NCI-H2227 (cell line): ENCODE data around the gene DLD.
"Not testable (repeated sequence)": the region's sequence is repeated elsewhere in the genome, so short reads cannot be mapped to it uniquely, and the experiment has no call there.

Source experiments
- DNase-seq: peaks from one replicate; lab custom pipeline; 2025; ENCODE audit not compliant: unreplicated experiment; lab: John Stamatoyannopoulos, UW

DLD gene

GRCh38 chr7:107890962-107891635 lies at the start of gene DLD:
Gene DLD, plus strand, starts transcription at chr7:107891183. Its CDS starts 68 bp downstream, at chr7:107891251.
- DNase-seq, result peak; percentile 96

- DNase-seq, result no peak
Measured at GRCh38 chr7:107842213-107842612, 48.8 kb upstream of the DLD start.

GRCh38 chr7:107843184-107843583 lies 47.8 kb upstream of the DLD start:
- DNase-seq, result no peak

GRCh38 chr7:107846324-107846723 lies 44.7 kb upstream of the DLD start:
- DNase-seq, result no peak

GRCh38 chr7:107847168-107847835 lies 43.7 kb upstream of the DLD start:
- no peak for DNase-seq

- not testable (repeated sequence) for DNase-seq
Measured at GRCh38 chr7:107847836-107848175, 43.2 kb upstream of the DLD start.

- DNase-seq, result not testable (repeated sequence)
Measured at GRCh38 chr7:107848211-107848610, 42.8 kb upstream of the DLD start.

- no peak for DNase-seq
Measured at GRCh38 chr7:107850216-107850615, 40.8 kb upstream of the DLD start.

GRCh38 chr7:107850643-107851042 lies 40.3 kb upstream of the DLD start:
- no peak for DNase-seq

- no peak for DNase-seq
Measured at GRCh38 chr7:107854454-107854853, 36.5 kb upstream of the DLD start.

GRCh38 chr7:107854989-107855388 lies 36.0 kb upstream of the DLD start:
- no peak for DNase-seq

GRCh38 chr7:107856806-107857540 lies 34.0 kb upstream of the DLD start:
- DNase-seq, result no peak

GRCh38 chr7:107857541-107857912 lies 33.5 kb upstream of the DLD start:
- DNase-seq, result no peak

GRCh38 chr7:107858280-107858679 lies 32.7 kb upstream of the DLD start:
- no peak for DNase-seq

GRCh38 chr7:107860279-107860961 lies 30.6 kb upstream of the DLD start:
- DNase-seq, result no peak

- no peak for DNase-seq
Measured at GRCh38 chr7:107860981-107861652, 29.9 kb upstream of the DLD start.

GRCh38 chr7:107865956-107866775 lies 24.8 kb upstream of the DLD start:
- DNase-seq, result no peak

- no peak for DNase-seq
Measured at GRCh38 chr7:107867858-107868466, 23.0 kb upstream of the DLD start.

GRCh38 chr7:107870427-107871000 lies 20.5 kb upstream of the DLD start:
- no peak for DNase-seq
